SJCRH30 (cell line): ENCODE data around the gene LIPA. TPM values are rescaled to one million over a fixed set of nuclear protein-coding genes. Genes with fewer than 3 reads are reported as not detected.
"Not testable (repeated sequence)": the region's sequence is repeated elsewhere in the genome, so short reads cannot be mapped to it uniquely, and the experiment has no call there.

Experiments used
- DNase-seq, 2 experiments: peaks; one replicate each; pipeline ENCODE4 v3.0.0-alpha.2; 2015 to 2020
- H3K27ac ChIP-seq: fragments of 250-450 bp; sonication (Bioruptor Pico); 2 replicates; pipeline ENCODE4 v1.5.1; 2020; ENCODE audit warnings: mild to moderate bottlenecking, moderate library complexity
- H3K27me3 ChIP-seq: fragments of 250-450 bp; sonication (Bioruptor Pico); 2 replicates; pipeline ENCODE4 v1.5.1; 2020; ENCODE audit warnings: mild to moderate bottlenecking, moderate library complexity
- H3K36me3 ChIP-seq: fragments of 250-450 bp; sonication (Bioruptor Pico); 2 replicates; pipeline ENCODE4 v1.5.1; 2020; ENCODE audit warnings: mild to moderate bottlenecking, moderate library complexity
- H3K4me1 ChIP-seq: fragments of 250-450 bp; sonication (Bioruptor Pico); 2 replicates; pipeline ENCODE4 v1.5.1; 2020; ENCODE audit warnings: mild to moderate bottlenecking, moderate library complexity
- H3K4me3 ChIP-seq: fragments of 250-450 bp; sonication (Bioruptor Pico); 2 replicates; pipeline ENCODE4 v1.5.1; 2020; ENCODE audit warnings: mild to moderate bottlenecking, moderate library complexity
- H3K9me3 ChIP-seq: fragments of 250-450 bp; sonication (Bioruptor Pico); replicated peaks from 2 replicates; pipeline ENCODE4 v1.5.1; 2020; ENCODE audit warnings: mild to moderate bottlenecking, moderate library complexity
- total RNA-seq: library from RNA; depleted of rRNA; stranded (reverse); fragments of >200 nt; shearing (Covaris generic); gene quantifications from 2 replicates; pipeline ENCODE4 v1.2.3, GENCODE V29; 2014

The LIPA gene
- total RNA-seq, 1 experiment from 2014 or later = 14.6 TPM

DNA sequence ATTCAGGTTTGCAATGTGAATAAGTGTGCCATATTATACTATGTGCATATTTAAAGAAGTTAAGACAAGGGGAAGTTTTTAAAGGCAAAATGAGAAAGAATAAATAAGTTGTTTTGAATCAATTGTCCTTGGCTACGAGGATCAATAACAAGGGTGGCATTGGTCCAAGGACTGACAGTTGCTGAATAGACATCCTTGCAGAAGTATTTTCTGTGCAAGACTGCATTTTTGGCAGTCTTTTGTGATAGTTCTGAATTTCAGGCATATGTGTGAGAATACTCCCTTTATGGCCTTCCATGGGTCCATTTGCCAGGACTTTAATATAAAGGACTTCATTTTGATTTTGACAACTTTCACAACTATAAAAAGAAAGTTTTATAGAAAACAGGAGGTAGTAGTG is 5.4 kb upstream of the LIPA start:
- Histone ChIP-seq H3K9me3 (no peaks in the 10 kb centered on the region), H3K27ac (no peak overlapping the region), H3K27me3 (no peaks in the 10 kb centered on the region), H3K36me3 (no peaks in the 10 kb centered on the region), H3K4me3 (no peak overlapping the region), H3K4me1 (no peaks in the 10 kb centered on the region)
- DNase-seq = no peak

DNA sequence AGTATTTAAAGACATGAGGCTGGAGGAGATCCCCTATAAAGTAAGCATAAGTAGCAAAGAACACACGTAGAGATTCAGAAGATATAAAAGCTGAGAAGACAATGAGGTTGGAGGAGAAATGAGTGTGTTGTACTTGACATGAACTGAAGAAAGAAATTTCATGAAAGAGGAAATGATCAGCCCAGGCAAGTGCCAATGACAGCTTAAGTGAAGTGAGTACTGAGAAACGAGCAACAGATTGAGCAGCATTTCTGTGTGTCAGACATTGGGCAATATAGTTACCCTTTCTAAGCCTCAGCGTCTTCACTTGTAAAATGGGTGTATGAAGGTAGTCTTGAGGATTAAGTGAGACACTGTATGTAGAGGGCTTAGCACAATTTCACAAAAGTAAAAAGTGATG is 4.8 kb upstream of the LIPA start:
- H3K4me1 ChIP-seq = no peaks in the 10 kb centered on the region
- H3K9me3 ChIP-seq = no peaks in the 10 kb centered on the region
- no peak overlapping the region for H3K4me3 ChIP-seq
- no peak for DNase-seq
- H3K36me3 ChIP-seq = no peaks in the 10 kb centered on the region
- no peak overlapping the region for H3K27ac ChIP-seq
- no peaks in the 10 kb centered on the region for H3K27me3 ChIP-seq

DNA sequence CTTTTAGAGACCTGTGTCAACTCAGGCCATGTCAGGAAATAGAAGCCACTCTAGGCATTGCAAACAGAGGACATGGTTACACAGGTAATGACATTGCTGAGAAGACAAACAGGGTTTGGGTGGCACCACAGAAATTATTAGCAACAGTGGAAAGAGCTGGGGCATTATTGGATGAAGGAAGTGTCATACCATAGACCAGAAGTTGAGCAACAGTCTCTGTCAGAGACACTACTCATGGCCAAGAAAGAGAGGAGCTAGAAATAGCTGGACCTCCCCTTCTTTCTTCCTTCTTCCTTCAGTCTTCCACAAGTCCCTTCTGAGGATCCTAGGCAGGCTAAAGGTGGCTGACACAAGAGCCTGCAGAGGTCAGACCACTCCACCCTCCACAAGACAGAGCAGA is 4.2 kb upstream of the LIPA start:
- Histone ChIP-seq H3K36me3 (no peaks in the 10 kb centered on the region), H3K27ac (no peak overlapping the region), H3K27me3 (no peaks in the 10 kb centered on the region), H3K9me3 (no peaks in the 10 kb centered on the region), H3K4me3 (no peak overlapping the region), H3K4me1 (no peaks in the 10 kb centered on the region)
- no peak for DNase-seq

DNA sequence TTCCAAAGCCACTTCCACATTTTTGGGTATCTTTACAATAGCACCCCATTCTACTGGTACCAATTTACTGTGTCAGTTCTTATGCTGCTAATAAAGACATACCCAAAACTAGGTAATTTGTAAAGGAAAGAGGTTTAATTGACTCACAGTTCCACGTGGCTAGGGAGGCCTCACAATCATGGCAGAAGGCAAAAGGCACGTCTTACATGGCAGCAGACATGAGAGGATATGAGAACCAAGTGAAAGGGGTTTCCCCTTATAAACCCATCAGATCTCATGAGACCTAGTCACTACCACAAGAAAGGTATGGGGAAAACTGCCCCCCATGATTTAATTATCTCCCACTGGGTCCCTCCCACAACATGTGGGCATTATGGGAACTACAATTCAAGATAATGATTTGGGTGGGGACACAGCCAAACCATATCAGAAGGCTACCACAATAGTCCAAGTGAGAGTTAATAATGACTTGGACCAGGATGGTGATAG is 3.6 kb upstream of the LIPA start:
- not testable (repeated sequence) for H3K4me1 ChIP-seq, DNase-seq, H3K36me3 ChIP-seq, H3K9me3 ChIP-seq, H3K27me3 ChIP-seq, H3K27ac ChIP-seq, H3K4me3 ChIP-seq

DNA sequence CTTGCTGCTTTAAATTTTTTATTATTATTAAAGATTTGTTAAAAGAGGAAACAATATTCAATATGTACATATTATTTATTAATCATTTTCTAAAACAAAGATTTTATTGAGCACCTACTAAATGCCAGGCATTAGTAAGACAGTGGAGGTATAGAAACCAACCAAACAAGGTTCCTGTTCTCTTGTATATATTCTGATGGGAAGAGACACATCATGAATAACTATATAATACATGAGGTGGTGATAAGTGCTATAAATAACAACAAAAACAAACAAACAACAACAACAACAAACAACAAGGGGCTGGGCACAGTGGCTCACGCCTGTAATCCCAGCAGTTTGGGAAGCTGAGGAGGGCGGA is 630 bp upstream of the LIPA start:
- H3K9me3 ChIP-seq = no peaks in the 10 kb centered on the region

DNA sequence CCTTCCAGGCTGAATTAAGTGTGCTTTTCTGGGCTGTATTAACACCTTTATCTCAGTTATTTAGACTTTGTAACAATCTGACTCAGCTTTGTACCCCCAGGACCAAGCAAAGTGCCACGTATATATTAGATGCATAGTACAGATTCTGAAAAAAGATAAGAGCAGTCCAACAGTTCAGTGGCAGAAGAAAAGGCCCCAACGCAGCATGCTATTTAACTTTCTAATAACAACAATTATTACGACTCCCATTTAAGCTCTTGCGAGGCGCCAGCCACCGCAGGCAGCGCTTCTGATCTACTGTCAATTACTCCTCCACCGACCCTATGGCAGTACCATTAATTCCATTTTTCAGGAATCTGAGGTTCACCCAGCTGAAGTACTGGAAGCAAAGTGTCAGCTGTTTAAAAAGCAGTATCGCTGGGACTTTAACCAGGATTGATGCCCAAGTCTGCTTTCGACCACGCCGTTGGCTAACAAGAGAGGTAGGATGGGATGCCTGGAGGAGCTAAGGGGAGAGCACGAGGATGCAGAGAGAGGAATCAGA is 638 bp downstream of the LIPA start:
- Histone ChIP-seq H3K9me3 (no peaks in the 10 kb centered on the region), H3K4me3 (peak overlapping the region; percentile 75), H3K4me1 (no peaks in the 10 kb centered on the region), H3K36me3 (no peaks in the 10 kb centered on the region), H3K27me3 (no peaks in the 10 kb centered on the region), H3K27ac (no peak overlapping the region)
- DNase-seq = peak in 1 of 2 experiments; percentile 27

More for the DNA sequence above, 630 bp upstream of the LIPA start:
- Histone ChIP-seq H3K27ac (no peak overlapping the region), H3K36me3 (no peaks in the 10 kb centered on the region), H3K4me1 (no peaks in the 10 kb centered on the region), H3K27me3 (no peaks in the 10 kb centered on the region), H3K4me3 (no peak overlapping the region)
- DNase-seq = no peak

DNA sequence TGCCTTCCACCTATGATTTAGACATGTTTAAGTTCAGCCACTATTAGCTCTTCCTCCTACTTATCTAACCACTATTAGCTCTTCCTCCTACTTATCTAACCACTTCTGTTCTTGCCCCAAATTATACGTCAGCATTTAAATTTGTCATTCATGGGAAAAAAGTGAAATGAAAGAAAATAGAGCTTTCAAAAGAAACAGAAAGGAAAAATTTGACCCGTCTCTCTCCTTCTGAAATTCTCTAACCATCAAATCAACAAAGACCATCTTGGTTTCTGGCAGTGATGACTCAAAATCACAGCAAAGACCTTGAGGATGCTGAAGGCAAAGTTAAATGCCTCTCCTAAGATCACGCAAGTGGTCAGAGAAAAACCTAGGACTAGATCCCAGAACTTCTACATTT is 2.6 kb downstream of the LIPA start:
- DNase-seq = no peak

DNA sequence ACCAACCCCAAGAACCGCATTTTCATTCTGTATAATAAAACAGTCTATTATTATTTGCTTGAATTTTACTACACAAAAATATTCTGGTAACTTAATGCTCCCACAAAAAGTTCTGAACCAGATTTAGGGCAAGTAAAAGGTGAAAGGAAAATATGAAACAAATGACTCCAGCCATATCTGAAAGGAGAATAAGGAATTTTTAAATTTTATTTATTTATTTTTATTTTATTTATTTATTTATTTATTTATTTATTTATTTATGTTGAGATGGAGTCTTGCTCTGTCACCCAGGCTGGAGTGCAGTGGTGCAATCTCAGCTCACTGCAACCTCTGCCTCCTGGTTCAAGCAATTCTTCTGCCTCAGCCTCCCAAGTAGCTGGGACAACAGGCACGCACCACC is 4.0 kb downstream of the LIPA start:
- H3K27me3 ChIP-seq, H3K9me3 ChIP-seq, H3K27ac ChIP-seq, H3K4me3 ChIP-seq, H3K4me1 ChIP-seq, DNase-seq, H3K36me3 ChIP-seq: not testable (repeated sequence)

More for the DNA sequence above, 2.6 kb downstream of the LIPA start:
- Histone ChIP-seq H3K36me3 (no peaks in the 10 kb centered on the region), H3K27ac (no peak overlapping the region), H3K4me3 (no peak overlapping the region), H3K4me1 (no peaks in the 10 kb centered on the region), H3K27me3 (no peaks in the 10 kb centered on the region), H3K9me3 (no peaks in the 10 kb centered on the region)

DNA sequence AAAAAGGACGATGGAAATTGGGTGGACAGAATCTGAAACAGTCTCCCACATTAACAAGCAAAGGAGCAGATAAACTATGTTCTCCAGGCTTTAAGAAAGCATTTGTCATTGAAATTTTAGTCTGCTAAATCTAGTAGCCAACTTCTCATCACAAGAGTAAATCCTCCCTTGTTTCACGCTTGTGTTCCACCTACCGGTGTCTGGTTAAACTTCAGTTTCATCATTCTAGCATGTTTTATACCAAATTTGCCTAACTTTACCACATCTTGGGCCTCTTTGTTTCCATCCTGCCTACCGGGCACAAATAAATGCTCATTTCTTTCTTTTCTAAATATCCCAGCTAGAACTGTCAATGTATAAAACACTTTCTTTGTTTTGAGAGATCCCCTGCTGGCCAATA is 5.8 kb downstream of the LIPA start:
- H3K9me3 ChIP-seq = no peaks in the 10 kb centered on the region
- H3K27me3 ChIP-seq = no peaks in the 10 kb centered on the region
- no peak overlapping the region for H3K4me3 ChIP-seq
- H3K27ac ChIP-seq = no peak overlapping the region
- DNase-seq = peak in 1 of 2 experiments; percentile 13
- peaks cover 6% of the 10 kb centered on the region for H3K4me1 ChIP-seq
- no peaks in the 10 kb centered on the region for H3K36me3 ChIP-seq

DNA sequence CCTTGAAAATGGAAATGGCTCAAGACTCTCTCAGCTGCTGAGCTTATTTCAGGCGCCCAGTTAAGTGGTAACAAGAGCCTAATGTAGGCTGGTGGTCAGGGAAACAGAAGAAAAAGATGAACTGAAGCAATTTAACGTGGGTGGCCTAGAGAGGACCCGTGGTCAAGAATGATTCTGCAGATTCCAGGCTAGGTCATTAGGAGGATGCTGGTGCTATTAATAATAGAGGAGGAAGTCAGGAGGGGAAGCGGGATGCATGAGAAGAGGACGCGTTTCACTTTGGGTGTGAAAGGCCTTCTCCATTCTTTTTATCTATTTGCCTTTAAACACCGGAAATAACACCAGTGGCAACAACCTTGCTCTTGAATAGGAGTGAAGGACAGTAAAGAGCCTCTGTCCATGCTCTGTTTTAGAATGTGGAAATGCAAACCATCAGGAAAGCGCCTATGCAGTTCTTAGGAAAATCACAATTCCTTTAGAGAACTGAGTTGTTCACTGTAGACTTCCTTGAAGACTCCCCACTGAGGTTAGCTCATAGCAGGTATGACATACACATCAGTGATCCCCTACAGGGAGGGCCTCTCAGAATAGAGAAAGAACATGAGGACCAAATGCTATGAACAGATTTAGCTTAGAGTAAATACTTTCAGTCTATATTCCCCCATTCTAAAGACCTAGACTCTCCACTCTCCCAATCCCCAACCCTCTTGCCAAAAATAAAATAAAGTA is 8.6 kb downstream of the LIPA start:
- Histone ChIP-seq H3K9me3 (no peaks in the 10 kb centered on the region), H3K27ac (peak overlapping the region; percentile 17; the same call in 1 of the 2 replicates), H3K36me3 (no peaks in the 10 kb centered on the region), H3K27me3 (no peaks in the 10 kb centered on the region), H3K4me1 (peaks cover 6% of the 10 kb centered on the region), H3K4me3 (no peak overlapping the region)
- peak; percentile 7 to 42 for DNase-seq

DNA sequence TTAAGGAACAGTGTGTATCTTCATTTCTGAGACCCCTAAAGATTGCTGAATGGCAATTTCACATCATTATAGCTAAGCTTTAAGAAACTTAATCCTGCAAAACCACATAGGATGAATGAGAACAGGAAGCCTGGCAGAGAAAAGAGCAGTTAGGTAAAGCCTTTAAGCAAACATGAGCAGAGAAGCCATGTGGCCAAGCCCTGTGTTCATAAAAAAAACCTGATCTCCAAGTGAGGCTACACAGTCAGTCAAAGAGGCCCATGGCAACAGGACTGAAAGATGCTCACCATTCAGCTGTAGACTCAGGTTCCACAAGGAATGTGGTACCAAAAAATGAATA is 9.3 kb downstream of the LIPA start:
- Histone ChIP-seq H3K27me3 (no peaks in the 10 kb centered on the region), H3K9me3 (no peaks in the 10 kb centered on the region), H3K4me1 (peaks cover 6% of the 10 kb centered on the region), H3K27ac (peak overlapping the region; percentile 17; the same call in 1 of the 2 replicates), H3K36me3 (no peaks in the 10 kb centered on the region), H3K4me3 (no peak overlapping the region)
- peak; percentile 12 to 43 for DNase-seq

DNA sequence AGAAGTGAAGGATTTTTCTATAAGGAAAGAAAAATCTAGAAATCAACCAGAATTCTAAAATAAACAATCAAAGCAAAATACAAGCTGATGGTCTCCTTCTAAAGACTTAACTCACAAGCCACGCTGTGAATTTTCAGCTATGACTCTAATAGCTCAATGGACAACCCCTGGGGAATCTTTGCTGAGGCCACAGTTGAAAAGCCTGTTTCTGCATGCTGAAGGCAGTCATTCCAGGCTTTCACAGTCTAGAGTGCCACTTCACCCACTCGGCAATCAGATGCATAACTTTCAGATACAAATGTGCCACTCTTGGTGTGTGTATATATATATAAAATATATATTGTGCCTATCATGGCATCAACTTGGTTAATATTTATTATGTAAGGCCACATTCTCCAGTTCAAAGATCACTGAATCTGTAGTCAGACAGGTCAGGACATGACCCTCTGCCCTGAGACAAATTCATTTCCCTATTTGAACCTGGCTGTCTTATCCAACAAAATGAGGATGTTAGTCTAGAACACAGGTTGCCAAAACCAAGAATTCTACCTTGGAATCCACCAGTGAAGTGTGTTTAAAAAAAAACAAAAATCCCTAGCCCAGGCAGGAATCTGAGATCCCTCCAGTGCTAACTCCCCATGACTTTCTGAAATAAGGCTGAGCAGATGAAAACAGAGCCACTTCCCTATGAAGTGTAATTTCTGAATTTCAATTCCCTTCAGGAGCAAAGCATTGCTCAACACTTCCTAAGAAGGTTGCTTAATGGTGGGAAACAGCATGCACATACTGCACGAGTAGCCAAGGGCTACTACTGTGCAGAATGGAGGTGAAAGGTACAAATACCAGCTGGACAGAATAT is 9.9 kb downstream of the LIPA start:
- H3K9me3 ChIP-seq = no peaks in the 10 kb centered on the region
- no peaks in the 10 kb centered on the region for H3K36me3 ChIP-seq
- no peak for DNase-seq
- H3K27me3 ChIP-seq = no peaks in the 10 kb centered on the region
- H3K4me1 ChIP-seq = peaks cover 6% of the 10 kb centered on the region
- H3K4me3 ChIP-seq = no peak overlapping the region
- no peak overlapping the region; the same call in 1 of the 2 replicates for H3K27ac ChIP-seq

DNA sequence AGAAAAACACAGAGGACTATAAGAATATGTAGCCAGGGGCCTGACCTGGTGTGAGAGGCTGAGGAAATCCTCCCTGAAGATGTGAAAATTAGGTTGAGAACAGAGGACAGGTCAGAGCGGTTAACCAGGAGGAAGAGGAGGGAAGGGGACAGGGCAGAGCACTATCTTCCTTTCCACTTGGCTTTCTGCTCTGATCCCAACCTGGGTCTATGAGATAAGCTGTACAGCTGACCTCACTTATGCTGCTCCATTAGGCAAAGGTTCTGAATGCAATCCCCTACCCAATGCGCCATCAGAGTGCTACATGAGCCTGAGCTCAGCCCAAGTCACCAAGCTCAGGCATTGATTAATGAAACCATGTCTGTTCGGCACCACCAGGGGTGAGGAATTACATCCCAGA is 10.5 kb downstream of the LIPA start:
- no peak overlapping the region for H3K4me3 ChIP-seq
- no peak overlapping the region for H3K27ac ChIP-seq
- H3K9me3 ChIP-seq = no peaks in the 10 kb centered on the region
- H3K27me3 ChIP-seq = no peaks in the 10 kb centered on the region
- H3K36me3 ChIP-seq = no peaks in the 10 kb centered on the region
- no peak for DNase-seq
- peaks cover 6% of the 10 kb centered on the region for H3K4me1 ChIP-seq

DNA sequence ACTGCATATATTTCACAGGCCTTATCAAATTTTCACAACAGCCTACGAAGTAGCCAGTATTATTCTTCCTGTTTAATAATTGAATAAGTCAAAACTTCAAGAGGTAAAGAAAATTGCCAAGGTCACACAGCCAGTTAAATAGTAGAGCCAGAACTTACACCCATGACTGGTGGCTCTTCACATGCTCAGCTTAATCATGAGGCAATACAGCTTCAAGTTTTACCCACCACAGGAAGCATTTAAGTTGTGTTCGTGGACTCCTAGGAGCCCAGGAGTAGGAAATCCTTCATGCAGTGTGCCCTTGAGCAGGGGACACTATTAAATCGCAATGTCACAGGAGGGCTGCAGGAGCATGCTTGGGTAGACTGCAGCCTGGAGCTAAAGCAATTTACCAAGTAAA is 11.1 kb downstream of the LIPA start:
- H3K27me3 ChIP-seq = no peaks in the 10 kb centered on the region
- no peak overlapping the region for H3K27ac ChIP-seq
- no peaks in the 10 kb centered on the region for H3K9me3 ChIP-seq
- H3K36me3 ChIP-seq = no peaks in the 10 kb centered on the region
- H3K4me3 ChIP-seq = no peak overlapping the region
- no peak for DNase-seq
- H3K4me1 ChIP-seq = peaks cover 6% of the 10 kb centered on the region

DNA sequence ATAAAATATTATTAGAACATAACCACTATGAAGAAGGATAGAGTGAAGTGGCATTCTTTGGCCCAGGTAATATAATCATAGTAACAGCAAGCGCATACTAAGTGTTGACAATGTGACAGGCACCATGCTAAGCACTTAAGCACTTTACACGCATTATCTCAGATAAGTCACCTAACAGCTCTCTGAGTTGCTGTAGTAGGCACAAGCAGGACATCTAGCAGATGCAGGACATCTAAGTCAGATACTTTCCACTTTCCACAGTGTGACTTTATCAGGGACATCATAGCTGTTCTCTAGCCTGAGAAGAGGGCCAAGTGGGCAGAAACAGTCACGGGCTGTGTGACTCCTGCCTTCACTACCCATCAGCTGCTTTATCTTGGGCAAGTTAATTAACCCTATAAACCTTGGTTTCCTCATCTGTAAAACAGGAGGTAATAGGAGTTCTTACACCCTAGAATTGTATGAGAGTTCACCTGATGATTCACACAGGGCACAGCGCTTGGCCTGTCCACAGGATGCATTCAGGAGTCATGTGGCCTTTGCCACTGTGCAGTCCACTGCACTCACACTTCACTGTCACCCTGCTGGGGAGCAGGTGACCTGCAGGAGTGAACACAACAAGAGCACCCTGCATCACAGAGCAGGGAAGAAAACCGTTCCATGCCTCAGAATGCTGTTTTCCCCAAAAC is 12.5 kb downstream of the LIPA start:
- Histone ChIP-seq H3K4me1 (peaks cover 6% of the 10 kb centered on the region), H3K27me3 (no peaks in the 10 kb centered on the region), H3K36me3 (no peaks in the 10 kb centered on the region), H3K4me3 (no peak overlapping the region), H3K9me3 (no peaks in the 10 kb centered on the region), H3K27ac (no peak overlapping the region)
- DNase-seq = no peak
